OCI-LY1 (cell line): Measurements from ENCODE around the gene DPRX.

Experiments used
- H2AFZ ChIP-seq: fragments of 200-600 bp; sonication (generic), shearing (Covaris generic); 2 replicates; pipeline ENCODE4 v1.6.0; 2014; ENCODE audit warnings: antibody characterized with exemption, mild to moderate bottlenecking, low read length
- H3F3A ChIP-seq: fragments of 200-600 bp; sonication (generic), shearing (Covaris generic); 2 replicates; pipeline ENCODE4 v1.6.0; 2014; ENCODE audit warnings: mild to moderate bottlenecking, antibody characterized with exemption, low read length, moderate library complexity; ENCODE audit not compliant: insufficient read depth
- H3K27ac ChIP-seq: fragments of 200-600 bp; sonication (generic); 2 replicates; pipeline ENCODE4 v1.5.1; 2014; ENCODE audit warnings: low read length, mixed run types, mild to moderate bottlenecking, low read depth; ENCODE audit not compliant: poor library complexity, severe bottlenecking
- H3K27me3 ChIP-seq: fragments of 200-600 bp; sonication (generic); 2 replicates; pipeline ENCODE4 v1.6.0; 2014; ENCODE audit warnings: antibody characterized with exemption, mild to moderate bottlenecking, low read length, moderate library complexity; ENCODE audit not compliant: insufficient read depth
- H3K36me3 ChIP-seq: fragments of 200-600 bp; sonication (generic); 2 replicates; pipeline ENCODE4 v1.6.1; 2014; ENCODE audit warnings: mild to moderate bottlenecking, antibody characterized with exemption, low read length, moderate library complexity, mixed read lengths; ENCODE audit not compliant: insufficient read depth
- H3K4me1 ChIP-seq: fragments of 200-600 bp; sonication (generic); 2 replicates; pipeline ENCODE4 v1.5.1; 2014; ENCODE audit warnings: mild to moderate bottlenecking, low read length, moderate library complexity; ENCODE audit not compliant: insufficient read depth, severe bottlenecking
- H3K4me2 ChIP-seq: fragments of 200-600 bp; sonication (generic), shearing (Covaris generic); 2 replicates; pipeline ENCODE4 v1.6.1; 2014; ENCODE audit warnings: low read length
- H3K4me3 ChIP-seq: fragments of 200-600 bp; sonication (generic); 2 replicates; pipeline ENCODE4 v1.5.1; 2014; ENCODE audit warnings: low read length, low read depth, mild to moderate bottlenecking, mixed read lengths; ENCODE audit not compliant: poor library complexity, severe bottlenecking
- H3K79me2 ChIP-seq: fragments of 200-600 bp; shearing (Covaris generic); 2 replicates; pipeline ENCODE4 v1.6.1; 2016; ENCODE audit warnings: mixed run types, low read length, mixed read lengths; ENCODE audit not compliant: insufficient read depth
- H3K9ac ChIP-seq: fragments of 200-600 bp; sonication (generic), shearing (Covaris generic); 2 replicates; pipeline ENCODE4 v1.6.1; 2014; ENCODE audit warnings: mild to moderate bottlenecking, low read length, mixed read lengths
- H3K9me2 ChIP-seq: fragments of 200-600 bp; sonication (generic), shearing (Covaris generic); 2 replicates; pipeline ENCODE4 v1.6.1; 2014; ENCODE audit warnings: low read depth, mild to moderate bottlenecking, low read length, mixed read lengths
- H3K9me3 ChIP-seq: fragments of 200-600 bp; shearing (Covaris generic); 2 replicates; pipeline ENCODE4 v1.6.1; 2014; ENCODE audit warnings: low read length, mixed read lengths
- H4K20me1 ChIP-seq: fragments of 200-600 bp; sonication (generic), shearing (Covaris generic); 2 replicates; pipeline ENCODE4 v1.6.0; 2016; ENCODE audit warnings: mild to moderate bottlenecking, low read length; ENCODE audit not compliant: insufficient read depth
- EZH2 ChIP-seq: fragments of 200-600 bp; sonication (generic), shearing (Covaris generic); IDR thresholded peaks from 2 replicates; pipeline ENCODE4 v1.8.0; 2017; ENCODE audit warnings: borderline replicate concordance, mixed run types, mild to moderate bottlenecking, antibody characterized with exemption, low read length, moderate library complexity, mixed read lengths
- TF ChIP-seq, protein P1 (sequence below): fragments of 200-600 bp; sonication (generic), shearing (Covaris generic); IDR thresholded peaks from 2 replicates; pipeline ENCODE4 v1.5.1; 2017; ENCODE audit warnings: mild to moderate bottlenecking, antibody characterized with exemption, low read length, moderate library complexity, mixed read lengths

DPRX gene

DNA sequence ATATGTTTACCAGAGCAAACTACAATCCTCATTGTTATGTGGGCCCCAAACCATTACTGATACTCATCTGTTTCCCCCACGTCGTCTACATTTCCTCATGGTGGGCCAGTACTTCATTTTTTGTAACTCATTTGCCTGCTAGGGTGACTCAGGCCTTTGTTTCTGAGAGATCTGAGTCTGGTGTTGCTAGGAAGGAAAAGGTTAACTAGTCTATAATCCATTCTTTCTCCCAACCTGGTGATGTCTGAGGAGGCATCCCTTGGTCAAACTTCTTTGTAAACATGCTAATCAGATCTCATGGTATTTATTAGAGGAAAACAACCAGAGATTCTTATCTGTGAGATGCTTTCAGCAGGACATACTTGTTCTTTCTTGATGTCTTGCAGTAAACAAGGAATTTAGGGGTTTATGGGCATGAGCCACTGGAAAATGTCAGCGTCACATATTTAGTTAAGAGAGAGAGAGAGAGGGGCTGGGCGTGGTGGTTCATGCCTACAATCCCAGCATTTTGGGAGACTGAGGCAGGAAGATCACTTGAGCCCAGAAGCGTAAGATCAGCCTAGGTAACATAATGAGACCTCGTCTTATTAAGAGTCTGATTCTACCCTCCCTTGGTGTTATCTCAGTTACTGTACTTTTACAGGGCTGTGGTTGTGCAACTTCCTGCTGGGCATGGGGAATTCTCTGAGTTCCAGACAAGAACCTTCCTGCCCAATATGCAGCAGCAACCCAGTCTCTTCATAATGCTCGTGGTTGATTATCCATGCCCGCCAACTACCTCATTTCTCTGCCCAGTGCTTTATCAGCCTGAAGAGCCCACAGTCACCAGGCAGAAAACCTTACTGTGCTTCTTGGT is 9.7 kb upstream of the DPRX start:
- H3K9me2 ChIP-seq: no peaks in the 10 kb centered on the region
- H3K4me2 ChIP-seq: no peak overlapping the region
- H3K36me3 ChIP-seq: no peaks in the 10 kb centered on the region
- no peak for TF ChIP-seq EZH2
- TF ChIP-seq, protein P1, sequence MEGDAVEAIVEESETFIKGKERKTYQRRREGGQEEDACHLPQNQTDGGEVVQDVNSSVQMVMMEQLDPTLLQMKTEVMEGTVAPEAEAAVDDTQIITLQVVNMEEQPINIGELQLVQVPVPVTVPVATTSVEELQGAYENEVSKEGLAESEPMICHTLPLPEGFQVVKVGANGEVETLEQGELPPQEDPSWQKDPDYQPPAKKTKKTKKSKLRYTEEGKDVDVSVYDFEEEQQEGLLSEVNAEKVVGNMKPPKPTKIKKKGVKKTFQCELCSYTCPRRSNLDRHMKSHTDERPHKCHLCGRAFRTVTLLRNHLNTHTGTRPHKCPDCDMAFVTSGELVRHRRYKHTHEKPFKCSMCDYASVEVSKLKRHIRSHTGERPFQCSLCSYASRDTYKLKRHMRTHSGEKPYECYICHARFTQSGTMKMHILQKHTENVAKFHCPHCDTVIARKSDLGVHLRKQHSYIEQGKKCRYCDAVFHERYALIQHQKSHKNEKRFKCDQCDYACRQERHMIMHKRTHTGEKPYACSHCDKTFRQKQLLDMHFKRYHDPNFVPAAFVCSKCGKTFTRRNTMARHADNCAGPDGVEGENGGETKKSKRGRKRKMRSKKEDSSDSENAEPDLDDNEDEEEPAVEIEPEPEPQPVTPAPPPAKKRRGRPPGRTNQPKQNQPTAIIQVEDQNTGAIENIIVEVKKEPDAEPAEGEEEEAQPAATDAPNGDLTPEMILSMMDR: no peak
- no peaks in the 10 kb centered on the region for H3K79me2 ChIP-seq
- H3K27me3 ChIP-seq: no peaks in the 10 kb centered on the region
- H3K9ac ChIP-seq: no peak overlapping the region
- H3K4me3 ChIP-seq: no peak overlapping the region
- H3F3A ChIP-seq: no peaks in the 10 kb centered on the region
- no peaks in the 10 kb centered on the region for H4K20me1 ChIP-seq
- no peaks in the 10 kb centered on the region for H3K9me3 ChIP-seq
- H2AFZ ChIP-seq: no peak overlapping the region
- H3K27ac ChIP-seq: no peak overlapping the region
- no peaks in the 10 kb centered on the region for H3K4me1 ChIP-seq

GRCh38 chr19:53624771-53625545 is 6.8 kb upstream of the DPRX start:
- no peaks in the 10 kb centered on the region for H3K9me3 ChIP-seq
- no peaks in the 10 kb centered on the region for H4K20me1 ChIP-seq
- no peak overlapping the region for H2AFZ ChIP-seq
- no peak overlapping the region for H3K27ac ChIP-seq
- no peaks in the 10 kb centered on the region for H3K4me1 ChIP-seq
- no peak overlapping the region for H3K4me2 ChIP-seq
- H3K36me3 ChIP-seq: no peaks in the 10 kb centered on the region
- TF ChIP-seq, protein P1: no peak
- no peaks in the 10 kb centered on the region for H3K79me2 ChIP-seq
- H3K4me3 ChIP-seq: no peak overlapping the region
- no peaks in the 10 kb centered on the region for H3K27me3 ChIP-seq
- no peaks in the 10 kb centered on the region for H3K9me2 ChIP-seq
- H3K9ac ChIP-seq: no peak overlapping the region
- no peaks in the 10 kb centered on the region for H3F3A ChIP-seq

DNA sequence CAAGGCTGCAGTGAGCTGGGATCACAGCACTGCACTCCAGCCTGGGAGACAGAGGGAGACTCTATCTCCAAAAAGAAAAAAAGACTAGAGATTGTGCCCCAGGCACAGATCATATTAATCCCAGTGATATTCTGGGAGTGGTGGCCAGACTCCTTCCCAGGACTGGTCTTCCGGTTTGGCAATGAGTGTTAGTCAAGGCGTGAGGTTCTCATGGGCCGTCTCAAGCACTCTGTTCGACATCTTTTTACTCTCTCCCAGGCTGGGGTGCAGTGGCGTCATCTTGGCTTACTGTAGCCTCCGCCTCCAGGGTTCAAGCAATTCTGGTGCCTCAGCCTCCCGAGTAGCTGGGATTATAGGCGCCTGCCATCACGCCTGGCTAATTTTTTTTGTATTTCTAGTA is 5.3 kb upstream of the DPRX start:
- Histone ChIP-seq H2AFZ (no peak overlapping the region), H3K9me3 (no peaks in the 10 kb centered on the region), H3K79me2 (no peaks in the 10 kb centered on the region), H3K4me2 (no peak overlapping the region), H3K36me3 (no peaks in the 10 kb centered on the region), H3K9ac (no peak overlapping the region), H4K20me1 (no peaks in the 10 kb centered on the region), H3F3A (no peaks in the 10 kb centered on the region), H3K4me1 (no peaks in the 10 kb centered on the region), H3K4me3 (no peak overlapping the region), H3K9me2 (no peaks in the 10 kb centered on the region), H3K27me3 (no peaks in the 10 kb centered on the region), H3K27ac (no peak overlapping the region)
- TF ChIP-seq, protein P1: no peak
- no peak for TF ChIP-seq EZH2
